Ishikawa (cell line): ENCODE data around the gene PGBD5.

ENCODE experiments used
- TAF1 ChIP-seq: IDR thresholded peaks from 2 replicates; pipeline ENCODE4 v1.6.1; 2012; ENCODE audit warnings: low read depth, mild to moderate bottlenecking
- TEAD4 ChIP-seq: IDR thresholded peaks from 2 replicates; pipeline ENCODE4 v1.6.1; 2012

DNA sequence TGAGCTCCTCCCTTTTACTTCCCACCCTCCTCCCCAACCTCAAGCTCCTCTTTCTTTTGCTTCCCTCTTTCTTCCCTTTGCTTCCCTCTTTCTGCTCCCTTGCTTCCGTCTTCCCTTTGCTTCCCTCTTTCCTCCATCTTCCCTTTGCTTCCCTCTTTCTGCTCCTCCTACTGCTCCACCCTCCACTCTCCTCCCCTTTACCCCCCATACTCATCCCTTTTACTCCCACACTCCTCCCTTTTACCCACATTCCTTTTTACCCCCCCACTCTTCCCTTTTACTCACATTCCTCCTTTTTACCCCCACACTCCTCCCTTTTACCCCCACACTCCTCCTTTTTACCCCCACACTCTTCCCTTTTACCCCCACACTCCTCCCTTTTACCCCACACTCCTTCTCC lies 30.2 kb downstream of the PGBD5 start:
- TF ChIP-seq TAF1, result no peak
- TF ChIP-seq TEAD4, result no peak
